HG02981 (cell line): ENCODE data around the gene ITPR2.

Experiments
- ATAC-seq: cut with Tn5 transposase; IDR thresholded peaks from one replicate; pipeline ENCODE4 v1.9.1; 2021; ENCODE audit warnings: mild to moderate bottlenecking, moderate library complexity; ENCODE audit not compliant: unreplicated experiment

ITPR2 gene

GRCh38 chr12:26711569-26711968, 121.4 kb downstream of the ITPR2 start:
- no peak for ATAC-seq

- no peak for ATAC-seq
Measured at GRCh38 chr12:26711072-26711471, 121.9 kb downstream of the ITPR2 start.

- no peak for ATAC-seq
Measured at GRCh38 chr12:26705851-26706250, 127.1 kb downstream of the ITPR2 start.

DNA sequence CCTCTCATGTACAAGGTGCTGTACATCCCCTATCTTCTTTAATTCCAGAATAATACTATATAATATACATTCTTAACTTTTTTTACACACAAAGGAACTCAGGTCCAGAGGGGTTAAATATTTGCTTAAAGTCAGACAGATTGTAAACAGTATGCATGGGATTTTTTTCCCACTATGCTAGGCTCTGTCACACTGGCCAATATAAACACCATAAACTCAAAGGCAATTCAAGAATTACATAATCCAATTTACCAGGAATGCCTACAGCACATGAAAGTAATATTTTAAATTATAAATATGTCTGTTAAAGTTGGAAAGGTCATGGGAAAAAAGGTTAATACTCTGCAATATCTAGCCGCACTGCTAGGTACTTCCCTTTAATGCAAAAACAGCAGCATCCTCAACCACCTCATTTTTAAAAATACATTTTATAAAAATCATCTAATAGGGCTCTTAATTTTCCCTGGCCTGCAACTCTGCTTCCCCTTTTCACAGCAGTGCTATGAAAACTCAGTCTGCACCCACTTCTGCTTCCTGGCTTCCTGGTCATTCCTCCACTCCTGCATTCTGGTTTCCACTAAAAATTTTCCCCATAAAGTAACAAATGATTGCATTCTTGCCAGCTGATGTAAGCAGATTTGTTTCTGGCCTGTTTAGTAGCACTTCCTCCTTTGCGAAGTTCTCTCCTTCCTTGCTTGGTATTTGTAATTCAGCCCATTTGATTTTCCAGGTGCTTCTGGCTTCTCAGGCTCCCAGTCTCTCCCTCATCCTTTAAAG, 128.1 kb downstream of the ITPR2 start:
- ATAC-seq = no peak

DNA sequence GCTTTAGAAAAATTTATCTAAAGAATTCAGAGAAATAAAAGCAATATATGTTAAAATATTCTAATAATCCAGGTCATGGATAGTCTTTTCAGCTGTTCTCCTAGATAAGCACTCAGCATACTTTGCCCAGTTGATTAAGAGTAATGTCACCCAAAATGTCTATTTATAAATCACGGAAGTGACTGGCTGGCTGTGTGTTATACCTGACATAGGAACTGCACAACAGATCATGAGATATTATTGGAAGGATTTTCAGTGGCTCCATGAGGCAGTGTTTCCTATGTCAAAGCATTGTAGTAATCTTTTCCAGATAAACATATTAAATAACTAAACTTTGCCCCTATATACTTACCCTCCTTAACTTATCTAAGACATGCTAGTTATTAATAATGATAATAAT, 128.8 kb downstream of the ITPR2 start:
- no peak for ATAC-seq

DNA sequence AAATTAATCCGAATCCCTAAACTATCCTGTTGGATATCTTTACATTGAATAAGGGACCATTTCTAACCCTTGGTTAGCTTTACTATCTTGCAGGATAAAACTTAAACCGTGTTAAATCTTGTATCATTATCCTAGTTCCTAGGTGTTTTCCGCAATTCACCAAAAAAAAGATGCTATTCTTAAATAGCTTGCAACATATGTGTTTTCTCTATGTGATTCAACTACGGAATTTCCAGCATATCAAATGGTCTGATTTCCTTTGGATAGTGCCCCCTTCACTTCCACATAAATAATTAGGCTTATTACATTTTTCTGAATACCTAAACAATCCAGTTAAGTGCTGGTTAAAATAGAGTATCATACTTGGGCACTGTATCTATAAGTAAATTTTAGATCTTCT, 130.3 kb downstream of the ITPR2 start:
- no peak for ATAC-seq

GRCh38 chr12:26701604-26702215, 131.3 kb downstream of the ITPR2 start:
- ATAC-seq = no peak

GRCh38 chr12:26700430-26700829, 132.6 kb downstream of the ITPR2 start:
- no peak for ATAC-seq

- no peak for ATAC-seq
Measured at GRCh38 chr12:26699237-26699636, 133.8 kb downstream of the ITPR2 start.

- no peak for ATAC-seq
Measured at GRCh38 chr12:26698186-26698585, 134.8 kb downstream of the ITPR2 start.

DNA sequence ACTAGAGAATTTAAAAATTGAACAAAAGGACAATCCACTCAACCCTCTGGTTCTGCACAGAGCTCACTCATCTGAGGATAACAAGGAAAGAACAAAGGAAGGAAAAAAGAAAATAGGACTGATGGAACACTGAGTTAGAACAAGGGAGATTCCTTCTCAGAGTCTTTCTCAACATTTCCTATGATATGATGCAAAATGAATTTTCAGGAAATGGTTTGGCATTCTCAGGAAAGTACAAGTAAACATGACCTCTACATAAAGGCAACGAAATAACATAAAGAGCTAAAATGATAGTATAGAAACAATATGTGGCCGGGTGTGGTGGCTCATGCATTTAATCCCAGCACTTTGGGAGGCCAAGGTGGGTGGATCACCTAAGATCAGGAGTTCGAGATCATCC, 135.8 kb downstream of the ITPR2 start:
- ATAC-seq = no peak

- no peak for ATAC-seq
Measured at GRCh38 chr12:26696613-26697092, 136.3 kb downstream of the ITPR2 start.

GRCh38 chr12:26696048-26696612, 136.9 kb downstream of the ITPR2 start:
- no peak for ATAC-seq

GRCh38 chr12:26694402-26694801, 138.6 kb downstream of the ITPR2 start:
- no peak for ATAC-seq

GRCh38 chr12:26692407-26692806, 140.6 kb downstream of the ITPR2 start:
- ATAC-seq = no peak

DNA sequence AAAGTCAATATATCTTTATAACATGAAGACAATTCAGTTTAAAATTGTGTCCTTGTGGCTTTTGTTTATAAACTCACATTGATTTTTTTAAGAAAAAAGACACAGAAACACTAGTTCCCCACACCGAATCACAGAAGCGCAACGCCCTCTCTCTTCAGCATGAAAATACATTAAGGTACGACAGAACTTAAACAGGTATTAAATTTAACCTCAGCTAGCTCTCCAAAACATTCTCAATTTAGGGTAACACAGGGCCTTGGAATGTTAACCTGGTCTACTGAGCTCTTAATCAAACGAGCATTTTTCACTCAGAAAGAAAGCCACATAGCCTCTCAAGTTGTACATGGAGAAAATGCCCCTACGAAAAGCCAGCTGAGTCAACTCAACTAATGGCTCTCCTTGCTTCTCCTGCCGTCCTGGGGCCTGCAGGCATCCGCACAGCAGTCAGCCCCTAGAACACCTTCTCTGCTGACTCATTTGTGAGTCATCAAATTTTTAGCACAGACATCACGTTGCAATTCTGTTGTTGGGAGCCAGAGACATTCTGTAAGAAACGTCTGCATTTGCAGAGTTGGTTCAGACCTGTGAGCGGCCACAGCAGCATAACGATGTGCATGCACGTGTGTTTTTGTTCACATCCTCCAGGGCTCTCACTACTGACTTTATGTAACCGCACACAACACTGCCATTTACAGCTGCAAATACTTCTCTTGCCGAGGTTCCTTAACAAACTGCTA, 141.6 kb downstream of the ITPR2 start:
- no peak for ATAC-seq

- ATAC-seq = no peak
Measured at GRCh38 chr12:26690601-26691000, 142.4 kb downstream of the ITPR2 start.

GRCh38 chr12:26689281-26689841, 143.6 kb downstream of the ITPR2 start:
- no peak for ATAC-seq

GRCh38 chr12:26688344-26688904, 144.6 kb downstream of the ITPR2 start:
- no peak for ATAC-seq

GRCh38 chr12:26686408-26686807, 146.6 kb downstream of the ITPR2 start:
- no peak for ATAC-seq

DNA sequence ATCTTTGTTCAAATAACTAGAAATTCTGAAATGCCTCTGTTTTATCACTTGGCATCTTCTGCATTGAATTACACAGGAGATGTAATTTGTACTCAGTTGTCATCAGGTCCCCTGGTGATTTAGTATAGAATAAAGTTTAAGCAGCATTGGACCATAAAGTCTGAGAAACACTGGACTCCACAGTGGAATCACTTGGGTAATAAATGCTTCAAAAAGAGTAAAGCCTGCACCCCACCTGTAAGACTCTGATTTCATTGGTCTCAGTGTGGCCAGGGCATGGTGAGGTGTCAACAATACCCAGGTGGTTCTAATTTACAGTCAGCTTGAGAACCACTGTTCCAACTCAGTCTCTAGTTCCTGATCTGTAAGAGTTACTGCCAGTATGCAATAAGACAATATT, 148.9 kb downstream of the ITPR2 start:
- ATAC-seq = no peak
